ENCODE results near the gene CDKAL1.

DNA sequence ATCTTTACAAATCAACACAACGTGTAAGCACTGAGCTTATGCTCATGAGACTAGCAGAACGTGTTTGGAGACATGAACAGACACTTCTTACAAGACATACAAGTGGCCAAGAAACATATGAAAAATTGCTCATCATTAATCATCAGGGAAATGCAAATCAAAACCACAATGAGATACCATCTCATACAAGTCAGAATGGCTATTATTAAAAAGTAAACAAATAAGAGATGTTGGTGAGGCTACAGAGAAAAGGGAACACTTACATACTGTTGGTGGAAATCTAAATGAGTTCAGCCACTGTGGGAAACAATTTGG is 731.4 kb downstream of the CDKAL1 start:
- TF ChIP-seq LEF1 (IDR thresholded peaks at IDR 0.05; ENCODE audit: borderline replicate concordance): no peak
- TF ChIP-seq FOXK2 (IDR thresholded peaks at IDR 0.05): no peak
- TF ChIP-seq ARNT (IDR thresholded peaks at IDR 0.05): no peak
- TF ChIP-seq SUZ12 (IDR thresholded peaks at IDR 0.05): no peak
- TF ChIP-seq FOXA1 (IDR thresholded peaks at IDR 0.05): no peak
- no peak for TF ChIP-seq FOXM1 (IDR thresholded peaks at IDR 0.05; ENCODE audit: borderline replicate concordance)
- no peak for TF ChIP-seq PKNOX1 (IDR thresholded peaks at IDR 0.05)
- no peak for TF ChIP-seq NFRKB (IDR thresholded peaks at IDR 0.05)
- TF ChIP-seq HDGF (IDR thresholded peaks at IDR 0.05; ENCODE audit: borderline replicate concordance): no peak
- TF ChIP-seq BHLHE40 (IDR thresholded peaks at IDR 0.05; ENCODE audit: borderline replicate concordance): no peak
